ENCODE results near the gene JUN.

- TF ChIP-seq CTCF (IDR thresholded peaks at IDR 0.05), result no peak
- TF ChIP-seq POLR2A (IDR thresholded peaks at IDR 0.05), result no peak
Measured at GRCh38 chr1:58741678-58742553, 41.9 kb downstream of the JUN start.
